Measurements from ENCODE around the gene IL1RAPL2.

Gene IL1RAPL2

DNA sequence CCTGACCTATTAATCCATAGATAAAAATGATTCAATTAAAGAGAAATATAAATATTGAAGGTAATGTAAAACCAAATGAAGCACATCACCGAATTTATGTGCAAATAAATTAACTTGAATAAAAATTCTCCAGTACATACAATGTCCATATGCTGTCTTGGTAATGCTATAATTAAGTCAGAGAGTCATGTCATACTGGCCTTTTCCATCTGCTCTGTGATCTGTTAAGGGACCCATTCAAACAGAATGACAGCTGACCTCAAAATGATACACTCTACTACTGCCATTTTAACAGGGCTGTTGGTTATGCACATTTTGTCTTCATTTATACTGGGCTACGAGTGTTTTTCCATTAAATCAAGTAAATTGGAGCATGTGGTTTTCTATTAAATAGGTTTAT lies 555.2 kb downstream of the IL1RAPL2 start:
- H3K27ac ChIP-seq = no peak overlapping the region
- TF ChIP-seq, protein P1, sequence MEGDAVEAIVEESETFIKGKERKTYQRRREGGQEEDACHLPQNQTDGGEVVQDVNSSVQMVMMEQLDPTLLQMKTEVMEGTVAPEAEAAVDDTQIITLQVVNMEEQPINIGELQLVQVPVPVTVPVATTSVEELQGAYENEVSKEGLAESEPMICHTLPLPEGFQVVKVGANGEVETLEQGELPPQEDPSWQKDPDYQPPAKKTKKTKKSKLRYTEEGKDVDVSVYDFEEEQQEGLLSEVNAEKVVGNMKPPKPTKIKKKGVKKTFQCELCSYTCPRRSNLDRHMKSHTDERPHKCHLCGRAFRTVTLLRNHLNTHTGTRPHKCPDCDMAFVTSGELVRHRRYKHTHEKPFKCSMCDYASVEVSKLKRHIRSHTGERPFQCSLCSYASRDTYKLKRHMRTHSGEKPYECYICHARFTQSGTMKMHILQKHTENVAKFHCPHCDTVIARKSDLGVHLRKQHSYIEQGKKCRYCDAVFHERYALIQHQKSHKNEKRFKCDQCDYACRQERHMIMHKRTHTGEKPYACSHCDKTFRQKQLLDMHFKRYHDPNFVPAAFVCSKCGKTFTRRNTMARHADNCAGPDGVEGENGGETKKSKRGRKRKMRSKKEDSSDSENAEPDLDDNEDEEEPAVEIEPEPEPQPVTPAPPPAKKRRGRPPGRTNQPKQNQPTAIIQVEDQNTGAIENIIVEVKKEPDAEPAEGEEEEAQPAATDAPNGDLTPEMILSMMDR (conservative IDR thresholded peaks at IDR 0.05) = no peak

DNA sequence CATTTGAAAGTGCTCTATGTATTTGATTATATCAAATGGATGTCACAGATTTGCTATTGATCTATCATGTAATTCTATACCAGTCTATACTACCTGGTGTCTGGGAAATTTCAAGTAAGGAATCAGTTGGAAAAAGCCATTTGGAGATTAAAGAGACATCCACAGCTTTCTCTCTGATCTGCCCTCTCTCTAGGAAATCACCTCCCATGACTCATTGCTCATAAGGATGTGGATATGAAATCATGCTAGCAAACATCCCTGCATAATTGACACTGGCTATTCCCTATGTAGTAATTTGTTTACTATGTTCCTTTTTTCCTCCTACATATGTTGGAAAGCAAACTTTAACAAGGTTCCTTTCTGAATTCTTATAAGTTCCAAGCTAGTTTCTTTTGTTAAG lies 560.2 kb downstream of the IL1RAPL2 start:
- TF ChIP-seq, protein P1 (conservative IDR thresholded peaks at IDR 0.05) = no peak
- H3K27ac ChIP-seq = no peak overlapping the region

DNA sequence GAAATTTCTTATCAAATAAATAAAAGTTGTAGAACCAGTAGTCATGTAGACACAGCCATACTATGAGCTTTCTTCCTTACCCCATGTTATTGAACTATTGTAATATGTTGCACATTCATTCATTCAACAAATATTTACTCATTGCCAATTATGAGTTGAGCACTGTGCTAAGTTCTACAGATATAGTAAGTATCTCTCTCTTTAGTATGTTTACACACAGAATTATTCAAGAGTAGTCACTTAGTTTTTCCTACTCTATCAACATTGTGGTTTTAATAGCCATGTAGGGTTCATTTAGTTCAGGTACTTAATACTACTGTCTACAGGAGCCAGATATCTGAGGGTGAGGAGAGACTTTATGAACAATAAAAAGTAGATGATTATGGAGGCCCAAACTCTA lies 568.3 kb downstream of the IL1RAPL2 start:
- no peak overlapping the region for H3K27ac ChIP-seq

DNA sequence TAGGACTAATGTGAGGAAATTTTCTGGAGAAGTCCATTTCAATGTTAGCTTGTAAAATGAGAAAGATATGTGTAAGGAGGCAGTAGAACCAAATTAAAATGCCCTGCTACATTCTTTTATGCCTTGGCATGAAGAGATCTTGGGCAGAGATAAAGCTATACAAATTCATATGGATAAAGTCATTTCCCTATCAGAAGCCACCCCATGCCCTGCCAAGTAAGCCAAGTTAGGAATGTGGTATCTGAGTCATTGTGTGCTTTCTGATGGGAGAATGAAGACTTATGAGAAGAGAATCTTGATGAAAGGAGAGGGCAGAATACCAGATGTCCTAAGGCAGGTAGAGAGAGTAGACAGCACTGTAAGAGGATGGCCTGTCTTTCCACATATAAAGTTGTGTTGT lies 570.8 kb downstream of the IL1RAPL2 start:
- TF ChIP-seq, protein P1 (conservative IDR thresholded peaks at IDR 0.05) = no peak
- no peak overlapping the region for H3K27ac ChIP-seq

More for the DNA sequence above, 568.3 kb downstream of the IL1RAPL2 start:
- TF ChIP-seq, protein P1 (conservative IDR thresholded peaks at IDR 0.05) = no peak

DNA sequence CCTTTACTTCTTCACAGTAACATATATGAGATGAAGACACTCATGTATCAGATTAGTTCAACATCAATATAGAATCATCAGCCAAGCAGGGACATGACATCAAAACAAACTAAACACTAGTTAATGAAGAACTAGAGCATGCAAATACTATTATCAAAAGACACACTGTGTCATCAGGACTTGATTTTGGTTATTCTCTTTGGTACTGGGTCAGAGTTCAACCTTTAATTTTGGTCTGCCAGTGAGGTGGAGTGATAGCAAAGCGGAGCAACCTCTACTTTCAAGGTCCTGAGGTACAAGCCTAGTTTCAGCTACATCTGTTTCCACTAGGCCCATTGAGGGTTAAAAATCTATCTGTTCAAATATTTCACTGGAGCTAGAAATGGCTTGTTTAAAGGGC lies 584.0 kb downstream of the IL1RAPL2 start:
- H3K27ac ChIP-seq = no peak overlapping the region
- TF ChIP-seq, protein P1 (conservative IDR thresholded peaks at IDR 0.05) = no peak

DNA sequence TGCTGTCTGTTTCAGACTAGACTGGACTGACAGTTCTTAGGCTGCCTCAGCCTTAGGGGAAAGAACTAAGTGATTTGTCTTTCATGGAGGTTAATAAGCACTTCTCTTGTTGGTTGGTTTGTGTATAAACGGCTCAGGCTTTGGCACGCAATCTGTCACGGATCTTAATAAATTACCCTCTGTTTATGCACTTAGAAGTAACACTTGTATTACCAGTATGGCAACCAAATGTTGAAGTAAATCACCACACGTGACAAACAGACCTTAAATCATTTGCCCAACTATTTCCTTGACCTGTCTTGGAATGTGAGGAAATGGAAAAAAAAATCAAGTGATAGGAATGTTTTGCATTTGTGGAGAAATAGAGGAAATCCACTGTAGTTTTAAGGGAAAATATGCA lies 584.6 kb downstream of the IL1RAPL2 start:
- H3K27ac ChIP-seq = no peak overlapping the region
- TF ChIP-seq, protein P1 (conservative IDR thresholded peaks at IDR 0.05) = no peak

DNA sequence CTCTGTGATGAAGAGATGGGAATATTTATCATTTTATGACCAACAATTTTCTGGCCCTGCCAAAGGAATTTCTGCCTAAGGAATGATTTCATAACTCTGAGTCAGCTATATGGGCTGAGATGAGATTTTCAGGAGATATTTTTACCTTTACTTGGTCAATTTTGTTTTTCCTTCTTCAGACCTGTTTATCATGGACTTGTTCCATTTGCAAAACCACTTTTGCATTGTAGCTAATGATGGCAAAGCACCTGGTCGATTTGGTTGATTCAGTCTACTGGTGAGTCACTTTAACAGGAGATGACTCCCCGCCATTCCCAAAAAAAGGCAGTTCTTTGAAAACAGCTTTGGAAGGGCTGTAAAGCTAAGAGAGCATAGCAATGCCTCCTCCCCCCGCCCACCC lies 601.2 kb downstream of the IL1RAPL2 start:
- TF ChIP-seq, protein P1 (conservative IDR thresholded peaks at IDR 0.05) = no peak
- H3K27ac ChIP-seq = no peak overlapping the region

DNA sequence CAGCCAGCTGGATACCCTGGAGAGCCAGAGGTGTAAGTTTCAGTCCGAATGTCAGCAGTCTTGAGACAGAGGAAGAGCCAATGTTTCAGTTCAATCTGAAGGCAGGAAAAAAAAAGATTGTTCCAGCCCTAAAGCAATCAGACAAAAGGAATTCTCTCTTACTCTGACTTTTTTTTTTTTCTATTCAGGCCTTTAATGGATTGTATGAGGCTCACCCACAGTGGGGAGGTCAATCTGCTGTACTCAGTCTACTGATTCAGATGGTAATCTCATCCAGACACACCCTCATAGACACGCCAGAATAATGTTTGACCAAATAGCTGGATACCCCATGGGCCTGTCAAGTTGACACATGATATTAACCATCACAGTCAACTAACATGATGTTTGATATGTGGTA lies 602.6 kb downstream of the IL1RAPL2 start:
- H3K27ac ChIP-seq = no peak overlapping the region
- TF ChIP-seq, protein P1 (conservative IDR thresholded peaks at IDR 0.05) = no peak

Data from VCaP (cell line).